LHCN-M2 (cell line): Measurements from ENCODE around the gene PLEKHO1. TPM values are rescaled to one million over a fixed set of nuclear protein-coding genes. Genes with fewer than 3 reads are reported as not detected.

Experiments used
- DNase-seq: peaks from one replicate; pipeline ENCODE4 v3.0.0-alpha.2; 2012; ENCODE audit warnings: low read depth
- polyA plus RNA-seq: library from polyadenylated mRNA; unstranded; fragments of >200 nt; gene quantifications from one replicate; pipeline ENCODE4 v1.2.1, GENCODE V29; 2012; ENCODE audit warnings: missing spikeins
- total RNA-seq: library from RNA; depleted of rRNA; stranded (reverse); fragments of >200 nt; gene quantifications from 2 replicates; pipeline ENCODE4 v1.2.3, GENCODE V29; 2014; rRNA removed

Gene PLEKHO1, protein sequence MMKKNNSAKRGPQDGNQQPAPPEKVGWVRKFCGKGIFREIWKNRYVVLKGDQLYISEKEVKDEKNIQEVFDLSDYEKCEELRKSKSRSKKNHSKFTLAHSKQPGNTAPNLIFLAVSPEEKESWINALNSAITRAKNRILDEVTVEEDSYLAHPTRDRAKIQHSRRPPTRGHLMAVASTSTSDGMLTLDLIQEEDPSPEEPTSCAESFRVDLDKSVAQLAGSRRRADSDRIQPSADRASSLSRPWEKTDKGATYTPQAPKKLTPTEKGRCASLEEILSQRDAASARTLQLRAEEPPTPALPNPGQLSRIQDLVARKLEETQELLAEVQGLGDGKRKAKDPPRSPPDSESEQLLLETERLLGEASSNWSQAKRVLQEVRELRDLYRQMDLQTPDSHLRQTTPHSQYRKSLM
- total RNA-seq, result 107 and 111 TPM in 2 replicates
- 73.8 TPM for polyA plus RNA-seq

DNA sequence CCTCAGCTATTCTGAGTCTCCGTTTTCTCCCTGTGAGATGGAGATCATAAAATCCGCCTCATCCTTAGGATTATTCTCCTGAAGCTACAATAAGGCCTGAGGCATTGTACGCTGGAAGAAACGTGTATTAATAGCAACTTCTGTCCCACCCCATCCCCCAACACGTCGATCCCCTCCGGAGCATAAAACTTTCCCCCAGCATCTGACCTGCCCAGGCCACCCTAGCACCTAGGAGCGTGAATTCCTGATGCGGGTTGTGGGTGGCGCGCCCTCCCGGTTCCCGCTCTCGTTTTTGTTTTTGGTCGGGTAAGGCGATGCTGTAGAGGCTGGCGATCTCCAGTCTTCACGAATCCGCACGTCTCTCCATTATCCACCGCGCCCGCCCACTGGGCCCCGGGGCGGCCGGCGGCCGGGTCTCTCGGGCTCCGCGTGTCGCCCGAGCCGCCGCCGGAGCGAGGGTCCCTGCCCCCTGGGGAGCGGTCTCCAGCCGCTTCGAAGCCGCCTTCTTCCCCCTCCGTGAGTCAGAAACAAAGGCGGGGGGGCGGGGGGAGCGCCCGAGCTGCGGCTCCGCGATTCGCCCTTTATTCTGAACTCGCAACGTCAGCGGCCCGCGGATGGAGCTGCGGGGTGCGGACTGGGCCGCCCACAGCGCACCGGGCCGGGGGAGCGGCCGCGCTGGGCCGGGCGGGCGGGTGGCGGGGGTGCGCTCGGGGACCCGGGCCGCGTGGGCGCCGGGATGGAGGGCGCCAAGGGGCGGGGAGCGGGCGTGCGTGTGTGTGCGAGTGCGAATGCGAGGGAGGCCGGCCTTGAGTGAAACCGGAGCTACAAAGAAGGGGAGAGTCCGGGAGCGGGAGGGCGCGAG lies at the start of gene PLEKHO1:
PLEKHO1 (plus strand) TSS at position 646 of the 862 bp plus-strand sequence. CDS start 342 bp downstream, outside the sequence.
- DNase-seq, result peak; percentile 81

DNA sequence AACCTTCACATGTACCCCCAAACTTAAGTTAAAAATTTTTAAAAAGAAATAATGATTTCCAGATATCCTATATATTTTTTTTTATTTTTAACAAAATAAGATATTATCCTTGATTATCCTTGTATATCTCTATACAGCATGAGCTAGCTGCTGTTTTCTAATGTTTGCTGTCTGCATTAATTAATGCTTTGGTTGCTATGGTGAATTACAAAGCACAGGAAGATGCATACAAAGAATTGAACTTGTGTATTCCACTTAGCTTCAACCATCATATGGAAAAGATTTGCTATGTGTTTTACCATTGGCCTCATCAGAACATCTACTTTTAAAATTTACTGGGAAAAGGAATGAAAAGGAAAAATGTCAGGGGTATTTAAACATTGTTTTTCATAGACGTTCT lies 46.7 kb upstream of the PLEKHO1 start:
- no peak for DNase-seq

DNA sequence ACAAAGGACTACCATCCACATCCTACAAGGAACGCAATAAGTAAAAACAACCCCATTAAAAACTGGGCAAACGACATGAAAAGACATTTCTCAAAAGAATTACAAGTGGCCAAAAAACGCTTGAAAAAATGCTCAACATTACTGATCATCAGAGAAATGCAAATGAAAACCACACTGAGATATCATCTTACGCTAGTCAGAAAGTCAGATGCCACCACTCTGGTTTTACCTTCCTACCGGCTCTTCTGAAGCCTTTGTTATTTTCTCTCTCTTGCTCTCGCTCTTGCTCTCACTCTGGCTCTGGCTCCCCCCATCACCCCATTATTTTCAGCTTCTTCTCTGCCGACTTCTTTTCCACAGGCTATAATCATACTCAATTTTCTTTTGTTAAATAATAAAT lies 43.4 kb upstream of the PLEKHO1 start:
- DNase-seq, result peak; percentile 34

DNA sequence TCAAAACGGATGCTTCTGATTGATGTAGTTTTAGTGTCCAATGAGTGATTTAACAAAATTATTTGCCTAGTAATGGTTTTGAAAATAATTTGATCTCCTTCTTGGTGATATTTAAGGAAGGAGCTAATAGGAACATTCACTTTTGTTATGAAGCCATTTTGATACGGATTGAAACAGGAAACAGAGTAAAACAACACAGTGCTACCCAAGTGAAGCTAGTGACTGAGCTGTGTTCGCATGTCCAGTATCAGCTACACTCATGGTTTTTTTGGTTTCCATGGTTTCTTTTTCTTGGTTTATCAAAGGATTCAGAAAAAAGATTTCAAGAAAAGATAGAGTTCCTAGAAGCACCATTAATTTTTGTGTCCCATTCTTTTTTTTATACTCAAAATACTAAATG lies 40.1 kb upstream of the PLEKHO1 start:
- DNase-seq, result no peak

DNA sequence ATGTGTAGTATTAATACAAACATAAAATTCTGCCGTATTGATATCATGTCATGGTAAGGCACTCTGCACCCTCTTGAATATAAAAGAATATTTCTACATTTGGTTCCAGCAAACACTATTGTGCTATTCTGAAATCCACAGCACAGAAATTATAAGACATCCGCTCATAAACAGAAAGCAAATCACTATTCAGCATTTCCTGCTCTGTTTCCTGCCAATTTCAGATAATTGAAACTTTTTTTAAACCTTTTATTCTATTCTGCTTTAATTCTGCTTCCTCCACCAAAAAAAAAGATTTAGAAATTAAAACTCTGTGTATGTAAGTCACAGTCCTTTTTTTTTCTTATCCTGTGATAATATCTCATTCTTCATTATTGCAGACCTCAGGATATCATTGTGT lies 39.6 kb upstream of the PLEKHO1 start:
- no peak for DNase-seq

DNA sequence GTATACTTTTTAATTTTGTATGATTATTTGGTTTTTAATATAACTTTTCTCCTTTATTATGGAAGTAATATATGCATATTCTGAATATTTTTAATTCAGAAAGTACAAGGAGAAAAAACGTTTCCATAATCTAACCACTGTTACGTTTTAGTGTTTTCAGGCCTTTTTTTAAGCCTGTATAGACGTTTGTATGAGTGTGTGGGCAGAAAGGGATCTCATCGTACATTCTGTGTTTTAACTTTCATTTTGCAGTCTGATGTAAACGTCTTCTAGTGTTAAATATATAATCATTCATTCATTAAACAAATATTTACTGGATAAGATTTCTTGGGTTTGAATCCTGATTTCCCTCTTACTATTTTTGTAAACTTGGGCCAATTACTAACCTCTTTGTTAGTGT lies 38.0 kb upstream of the PLEKHO1 start:
- DNase-seq, result no peak

DNA sequence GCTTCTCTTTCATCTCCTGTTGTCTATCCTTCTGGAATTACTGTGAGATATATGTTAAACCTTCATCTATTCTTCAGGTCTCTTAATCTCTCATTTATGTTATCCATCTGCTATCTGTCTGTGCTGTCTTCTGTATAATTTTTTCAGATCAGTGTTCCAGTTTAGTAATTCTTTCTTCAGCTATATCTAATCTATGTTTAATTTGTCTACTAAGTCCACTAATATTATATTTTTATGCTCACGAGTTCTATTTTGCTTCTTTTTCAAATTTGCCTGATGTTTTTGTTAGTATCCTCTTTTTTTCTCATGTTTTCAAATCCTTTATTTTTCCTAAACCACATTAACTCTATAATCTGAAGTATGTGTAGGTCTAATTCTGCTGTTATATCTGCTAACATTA lies 34.6 kb upstream of the PLEKHO1 start:
- DNase-seq, result no peak

DNA sequence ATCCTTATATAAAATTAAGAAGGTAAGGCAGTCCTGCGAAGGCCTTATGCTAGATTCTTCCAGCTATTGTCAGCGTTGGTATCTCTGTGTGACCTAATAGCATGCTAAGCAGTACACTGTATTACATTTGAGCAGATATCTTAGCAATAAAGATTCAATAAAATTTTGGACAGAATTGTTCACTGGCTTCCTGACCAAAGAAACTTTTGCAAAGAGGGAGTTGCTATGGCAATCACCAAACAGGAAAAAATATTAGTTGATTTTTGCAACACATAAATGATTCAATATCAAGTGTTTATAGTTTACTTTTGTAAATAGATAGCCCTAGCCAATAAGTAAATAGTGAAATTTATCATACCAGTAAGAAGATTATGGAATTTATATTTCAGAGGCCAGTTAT lies 31.0 kb upstream of the PLEKHO1 start:
- DNase-seq, result peak; percentile 5

DNA sequence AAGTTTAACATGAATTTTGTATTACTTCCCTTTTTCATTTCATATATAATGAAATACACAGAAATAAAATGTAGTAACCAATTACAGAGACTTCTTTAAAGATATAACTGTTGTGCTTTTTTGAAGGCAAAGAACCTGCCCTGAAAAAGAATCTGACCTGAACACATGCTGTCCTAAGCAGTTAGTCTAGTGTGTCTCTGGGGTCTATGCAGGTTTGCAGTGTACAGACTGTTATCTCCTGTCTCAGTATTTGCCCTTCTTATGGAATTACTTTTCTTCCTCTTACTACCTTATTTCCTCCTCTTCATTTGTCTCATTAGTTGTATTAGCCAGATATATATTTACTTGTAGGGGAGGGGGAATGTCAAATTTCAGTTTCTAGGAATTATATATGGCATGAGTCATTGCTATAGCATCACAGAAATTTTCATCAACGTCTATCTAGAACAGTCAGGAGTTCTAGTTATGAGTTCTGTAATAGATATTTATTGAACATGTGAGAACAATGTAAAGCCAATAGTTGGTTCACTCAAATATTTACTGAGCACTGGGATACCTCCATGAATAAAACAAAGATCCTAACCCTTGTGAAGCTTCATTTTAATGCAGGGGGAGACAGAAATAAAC lies 28.4 kb upstream of the PLEKHO1 start:
- no peak for DNase-seq

DNA sequence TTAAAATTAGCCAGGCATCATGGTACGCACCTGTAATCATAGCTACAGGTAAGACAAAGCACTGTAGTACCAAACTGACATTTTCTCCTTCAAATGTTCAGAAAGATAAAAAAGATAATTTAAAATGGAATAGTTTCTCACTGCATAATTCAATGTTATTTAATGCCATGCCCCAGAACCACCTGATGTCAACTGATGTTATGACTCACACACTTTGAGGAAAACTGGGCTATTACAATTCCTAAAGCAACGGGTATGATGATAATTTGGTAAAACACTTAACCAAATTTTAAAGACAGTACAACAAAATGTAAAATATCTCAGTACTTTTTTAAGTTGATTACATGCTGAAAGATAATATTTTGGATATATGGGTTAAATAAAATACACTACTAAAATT lies 22.9 kb upstream of the PLEKHO1 start:
- DNase-seq, result peak; percentile 19

DNA sequence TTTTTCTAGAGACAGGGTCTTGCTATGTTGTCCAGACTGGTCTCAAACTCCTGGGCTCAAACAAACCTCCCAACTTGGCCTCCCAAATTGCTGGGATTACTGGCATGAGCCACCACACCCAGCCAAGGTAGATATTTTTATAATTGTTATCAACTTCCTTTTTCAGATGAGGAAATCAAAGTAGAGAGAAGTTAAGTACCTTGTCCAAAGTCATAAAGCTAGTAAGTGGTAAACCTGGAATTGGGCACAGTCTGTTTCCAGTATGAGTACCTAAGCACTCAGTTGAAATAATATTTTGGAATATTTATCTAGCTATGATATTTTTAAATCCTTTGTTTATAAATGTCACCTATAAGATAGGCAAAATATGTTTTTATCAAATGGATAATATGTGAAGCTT lies 22.3 kb upstream of the PLEKHO1 start:
- DNase-seq, result no peak

DNA sequence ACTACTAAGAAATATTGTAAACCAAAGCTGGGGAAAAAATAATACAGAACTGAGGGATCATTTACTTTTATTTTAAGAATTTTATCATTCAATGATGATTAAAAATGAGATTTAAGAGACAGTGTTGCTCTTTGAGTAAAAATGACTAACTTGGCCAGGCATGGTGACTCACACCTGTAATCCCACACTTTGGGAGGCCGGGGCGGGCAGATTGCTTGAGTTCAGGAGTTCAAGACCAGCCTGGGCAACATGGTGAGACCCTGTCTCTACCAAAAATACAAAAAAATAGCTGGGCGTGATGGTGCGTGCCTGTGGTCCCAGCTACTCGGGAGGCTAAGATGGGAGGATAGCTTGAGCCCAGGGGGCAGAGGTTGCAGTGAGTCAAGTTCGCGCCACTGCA lies 21.8 kb upstream of the PLEKHO1 start:
- DNase-seq, result peak; percentile 37

DNA sequence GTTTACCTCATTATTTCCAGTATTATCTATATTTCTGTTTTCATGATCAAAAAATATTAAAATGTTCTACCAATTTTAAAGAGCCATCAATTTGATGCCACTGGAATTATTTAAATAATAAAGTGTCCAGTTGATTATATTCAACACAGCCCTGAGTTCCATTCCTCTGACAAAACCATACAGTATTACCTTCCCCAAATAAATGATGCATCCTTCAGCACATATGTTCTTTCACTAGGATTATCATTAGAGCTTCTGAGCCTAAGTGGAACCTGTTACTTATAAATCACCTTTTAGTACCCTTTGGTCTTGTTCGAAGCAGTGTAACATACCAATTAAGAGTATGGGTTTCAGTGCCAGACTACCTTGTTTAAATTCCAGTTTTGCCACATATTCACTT lies 17.3 kb upstream of the PLEKHO1 start:
- no peak for DNase-seq

DNA sequence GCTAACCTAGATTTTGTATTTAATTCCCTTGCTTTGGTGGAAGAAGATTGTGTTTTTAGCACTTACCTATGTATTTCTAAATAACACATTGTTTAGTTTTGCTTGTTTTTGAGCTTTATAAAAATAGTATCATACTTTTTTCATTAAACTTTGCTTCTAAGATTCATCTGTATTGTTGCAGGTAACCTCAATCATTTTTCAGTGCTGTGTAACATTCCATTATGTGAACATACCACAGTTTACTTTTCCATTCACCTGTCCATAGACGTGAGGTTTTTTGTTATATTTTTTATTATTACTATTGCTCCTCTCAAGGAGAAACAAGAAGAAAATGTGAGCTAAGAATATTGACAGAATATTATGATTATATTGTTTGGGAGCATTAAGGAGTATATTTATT lies 15.2 kb upstream of the PLEKHO1 start:
- no peak for DNase-seq

DNA sequence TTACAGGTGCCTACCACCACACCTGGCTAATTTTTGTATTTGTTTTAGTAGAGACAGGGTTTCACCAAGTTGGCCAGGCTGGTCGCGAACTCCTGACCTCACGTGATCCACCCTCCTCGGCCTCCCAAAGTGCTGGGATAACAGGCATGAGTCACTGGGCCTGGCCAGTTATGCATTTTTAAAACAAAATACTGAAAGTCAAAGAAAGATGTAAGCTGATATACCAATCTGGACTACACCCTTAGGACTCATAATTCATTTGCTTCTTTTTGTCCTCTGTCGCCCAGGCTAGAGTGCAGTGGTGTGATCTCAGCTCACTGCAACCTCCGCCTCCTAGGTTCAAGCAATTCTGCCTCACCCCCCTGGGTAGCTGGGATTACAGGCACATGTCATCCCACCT lies 14.3 kb upstream of the PLEKHO1 start:
- DNase-seq, result peak; percentile 76

DNA sequence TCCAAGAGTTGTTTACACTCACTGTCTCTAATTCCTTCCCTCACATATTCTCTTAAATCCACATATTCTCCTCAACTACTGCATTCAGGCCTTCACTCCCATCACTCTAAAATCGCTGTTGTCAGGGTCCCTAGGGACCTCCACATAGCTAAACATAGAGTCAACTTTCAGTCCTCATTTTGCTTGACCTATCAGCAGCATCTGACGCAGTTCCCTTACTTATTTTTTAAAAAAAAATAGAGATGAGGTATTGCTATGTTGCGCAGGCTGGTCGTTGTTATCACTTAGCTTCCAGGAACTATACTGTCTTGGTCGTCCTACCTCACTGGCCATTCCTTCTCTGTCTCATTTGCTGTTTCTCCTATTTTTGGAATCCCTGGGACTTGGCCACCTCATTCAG lies 11.7 kb upstream of the PLEKHO1 start:
- DNase-seq, result no peak

DNA sequence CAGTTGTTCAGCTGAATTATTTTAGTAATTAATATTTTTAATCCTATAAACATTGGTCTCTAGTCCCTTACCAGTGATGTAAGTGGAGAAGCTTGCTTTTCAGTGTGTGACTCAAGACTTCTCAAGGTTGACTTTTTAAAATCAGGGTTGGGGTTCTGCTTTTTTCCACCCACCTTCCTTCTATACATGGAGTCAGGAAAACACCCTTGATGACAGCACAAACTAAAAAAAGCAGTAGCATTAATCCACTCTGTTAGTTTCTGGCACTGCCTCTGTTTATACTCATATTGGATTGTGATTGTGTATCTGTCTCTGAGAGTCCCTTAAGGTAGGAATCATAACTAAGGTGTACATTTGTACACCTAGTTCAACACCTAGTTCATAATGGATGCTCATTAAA lies 8.3 kb upstream of the PLEKHO1 start:
- no peak for DNase-seq

DNA sequence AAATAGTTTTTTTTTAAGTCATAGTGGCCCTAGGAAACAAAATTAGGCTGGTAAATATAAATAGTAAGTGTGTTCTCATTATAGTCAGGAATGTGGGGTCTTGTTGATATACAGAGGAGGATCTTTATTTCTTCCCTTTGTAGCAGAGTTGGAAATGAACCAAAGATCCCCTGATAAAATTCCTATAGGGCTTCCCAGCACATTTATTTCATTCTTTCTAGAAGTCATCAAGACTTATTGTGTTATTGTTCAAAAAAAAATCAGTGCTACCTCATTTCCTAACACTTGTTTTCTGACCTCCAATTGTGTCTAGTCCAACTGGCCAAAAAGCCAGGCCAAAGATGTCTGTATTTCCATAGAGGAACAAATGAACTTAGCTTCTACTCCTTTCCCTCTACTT lies 7.6 kb upstream of the PLEKHO1 start:
- no peak for DNase-seq

DNA sequence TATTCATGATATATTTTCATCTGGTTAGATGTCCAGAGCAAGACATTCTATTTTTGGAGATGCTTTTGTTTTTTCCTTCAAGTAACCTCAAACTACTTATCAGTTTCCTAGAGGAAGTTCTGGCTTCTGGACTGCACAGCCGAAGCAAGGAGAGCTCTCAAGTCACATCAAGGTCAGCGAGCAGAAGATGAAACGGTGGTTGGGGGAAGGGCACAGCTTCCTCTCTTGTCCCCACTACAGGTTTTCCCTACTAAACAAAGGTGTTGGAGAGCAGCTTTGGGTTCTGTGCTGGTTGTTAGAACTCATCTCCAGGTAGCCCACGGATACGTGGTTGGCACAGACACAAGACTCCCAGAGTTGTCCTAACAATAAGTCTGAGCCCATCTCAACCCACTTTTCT lies 5.1 kb upstream of the PLEKHO1 start:
- no peak for DNase-seq

DNA sequence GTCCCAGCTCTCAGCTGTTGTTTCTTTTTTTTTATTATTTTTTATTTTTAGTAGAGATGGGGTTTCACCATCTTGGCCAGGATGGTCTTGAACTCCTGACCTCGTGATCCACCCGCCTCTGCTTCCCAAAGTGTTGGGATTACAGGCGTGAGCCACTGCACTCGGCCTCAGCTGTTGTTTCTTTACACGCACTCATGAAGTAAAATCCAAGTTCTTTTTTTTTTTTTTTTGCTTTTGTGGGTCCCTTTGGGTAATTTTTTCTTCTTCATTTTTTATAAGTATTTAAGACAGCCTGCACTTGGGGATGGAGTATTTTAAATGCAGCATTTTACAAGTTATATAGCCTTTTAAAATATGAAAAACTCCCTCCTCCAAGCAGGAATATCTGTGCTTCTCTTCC lies 3.7 kb upstream of the PLEKHO1 start:
- DNase-seq, result peak; percentile 59

DNA sequence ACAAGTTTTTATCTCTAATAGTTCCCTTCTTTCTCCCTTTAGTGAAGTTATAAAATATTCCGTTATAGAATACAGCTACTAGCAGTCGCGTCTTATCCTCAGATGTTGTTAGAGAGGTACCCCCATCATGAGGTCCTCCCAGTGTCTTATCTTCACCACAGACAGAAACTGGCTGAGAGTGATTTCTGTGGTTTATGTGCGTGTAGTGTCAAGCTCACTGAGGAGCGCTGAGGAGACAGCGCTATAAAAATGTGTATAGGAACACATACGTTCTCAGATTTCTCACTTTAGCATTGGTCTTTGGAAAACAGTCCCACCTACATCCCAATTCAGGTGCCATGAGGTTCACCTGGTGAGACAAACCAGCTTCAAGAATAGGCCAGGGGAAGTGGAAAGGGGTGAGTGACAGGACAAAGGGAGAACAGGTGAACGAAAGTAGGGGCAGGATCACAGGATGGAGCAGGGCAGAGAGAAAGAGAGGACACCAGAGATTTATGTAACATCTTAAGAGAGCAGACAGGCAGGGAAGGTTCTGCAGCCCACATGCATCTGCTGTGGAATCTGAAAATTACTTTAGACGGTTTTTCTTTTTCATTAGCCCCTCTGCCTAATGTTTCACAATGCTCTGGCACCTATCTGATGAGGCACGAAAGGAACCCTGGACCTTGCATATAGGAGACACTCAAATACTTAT lies 2.7 kb upstream of the PLEKHO1 start:
- DNase-seq, result no peak

DNA sequence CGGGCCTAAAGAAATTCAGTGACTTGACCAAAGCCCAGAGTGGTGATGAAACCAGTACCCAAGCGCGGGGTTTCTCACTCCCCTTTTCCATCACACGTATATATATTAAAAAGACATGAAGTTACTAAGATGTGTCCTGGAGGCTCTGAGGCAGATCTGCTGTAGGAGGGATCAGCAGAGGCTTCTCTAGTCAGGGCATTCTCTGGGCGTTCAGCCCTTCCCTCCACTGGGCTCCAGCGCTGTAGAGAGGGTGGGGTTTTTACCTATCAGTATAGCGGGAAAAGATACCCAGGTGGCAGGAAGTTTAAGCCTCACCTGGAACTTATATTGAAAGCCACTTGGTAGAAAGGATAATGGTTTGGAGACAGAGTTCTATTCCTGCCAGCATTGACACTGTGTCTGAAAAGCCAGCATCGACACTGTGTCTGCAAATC lies 862 bp upstream of the PLEKHO1 start:
- no peak for DNase-seq
